GM23338 (cell line): Measurements from ENCODE around the gene TMEM245. TPM values are rescaled to one million over a fixed set of nuclear protein-coding genes. Genes with fewer than 3 reads are reported as not detected.

Experiments used
- ATAC-seq: fragments of 200-7000 bp; cut with Tn5 transposase; 3 replicates; pipeline ENCODE4 v1.9.1; 2020
- DNase-seq: peaks from one replicate; pipeline ENCODE4 v3.0.0-alpha.2; 2015; ENCODE audit warnings: low spot score
- H2AFZ ChIP-seq: fragments of 200-600 bp; sonication (generic); 2 replicates; pipeline ENCODE4 v1.8.0; 2016; ENCODE audit warnings: antibody characterized with exemption, mild to moderate bottlenecking, moderate library complexity
- H3F3A ChIP-seq: fragments of 200-600 bp; sonication (generic); replicated peaks from 2 replicates; pipeline ENCODE4 v1.8.0; 2017; ENCODE audit warnings: antibody characterized with exemption, mixed run types, low read depth
- H3K27ac ChIP-seq: fragments of 200-600 bp; sonication (generic); 2 replicates; pipeline ENCODE4 v1.6.1; 2016; ENCODE audit warnings: low read depth
- H3K27me3 ChIP-seq: fragments of 200-600 bp; sonication (generic); 2 replicates; pipeline ENCODE4 v1.8.0; 2016; ENCODE audit warnings: mild to moderate bottlenecking, mixed run types, moderate library complexity; ENCODE audit not compliant: insufficient read depth
- H3K36me3 ChIP-seq: fragments of 200-600 bp; sonication (generic); 2 replicates; pipeline ENCODE4 v1.8.0; 2016; ENCODE audit warnings: mild to moderate bottlenecking; ENCODE audit not compliant: insufficient read depth
- H3K4me1 ChIP-seq: fragments of 200-600 bp; sonication (generic); 2 replicates; pipeline ENCODE4 v1.8.0; 2016; ENCODE audit warnings: mild to moderate bottlenecking, moderate library complexity; ENCODE audit not compliant: insufficient read depth
- H3K4me2 ChIP-seq: fragments of 200-600 bp; sonication (generic); 2 replicates; pipeline ENCODE4 v1.7.1; 2017; ENCODE audit warnings: mixed run types
- H3K4me3 ChIP-seq: fragments of 200-600 bp; sonication (generic); 2 replicates; pipeline ENCODE4 v1.6.1; 2016; ENCODE audit warnings: mixed run types
- H3K79me2 ChIP-seq: fragments of 200-600 bp; sonication (generic); replicated peaks from 2 replicates; pipeline ENCODE4 v1.8.0; 2017; ENCODE audit warnings: mild to moderate bottlenecking; ENCODE audit not compliant: insufficient read depth
- H3K9me2 ChIP-seq: fragments of 200-600 bp; sonication (generic); 2 replicates; pipeline ENCODE4 v1.8.0; 2017; ENCODE audit not compliant: insufficient read depth
- H4K20me1 ChIP-seq: fragments of 200-600 bp; sonication (generic); replicated peaks from 2 replicates; pipeline ENCODE4 v1.8.0; 2017; ENCODE audit warnings: mild to moderate bottlenecking; ENCODE audit not compliant: insufficient read depth
- H3K27ac Mint-ChIP-seq: 2 replicates; pipeline ENCODE4 v1.8.0; 2020; ENCODE audit warnings: inconsistent platforms, mild to moderate bottlenecking, moderate library complexity, mixed read lengths
- H3K27me3 Mint-ChIP-seq: 3 replicates; pipeline ENCODE4 v1.8.0; 2022; ENCODE audit warnings: low read depth, mild to moderate bottlenecking, moderate library complexity, mixed read lengths, inconsistent platforms; ENCODE audit not compliant: insufficient read depth, poor library complexity
- H3K36me3 Mint-ChIP-seq: 3 replicates; pipeline ENCODE4 v1.8.0; 2021; ENCODE audit warnings: low read depth, mild to moderate bottlenecking, inconsistent platforms, moderate library complexity, mixed read lengths
- H3K4me1 Mint-ChIP-seq: 3 replicates; pipeline ENCODE4 v1.8.0; 2020; ENCODE audit warnings: mild to moderate bottlenecking, inconsistent platforms, mixed read lengths
- H3K4me3 Mint-ChIP-seq: 3 replicates; pipeline ENCODE4 v1.8.0; 2021; ENCODE audit warnings: moderate library complexity, mild to moderate bottlenecking, inconsistent platforms, mixed read lengths
- H3K9me3 Mint-ChIP-seq: 3 replicates; pipeline ENCODE4 v1.8.0; 2020; ENCODE audit warnings: moderate library complexity, mild to moderate bottlenecking, inconsistent platforms, mixed read lengths
- CREB1 ChIP-seq: fragments of 250-450 bp; sonication (Bioruptor Pico); IDR thresholded peaks from 2 replicates; pipeline ENCODE4 v1.5.0; 2020; ENCODE audit warnings: low read depth, mild to moderate bottlenecking, moderate library complexity
- EZH2 ChIP-seq: fragments of 200-600 bp; sonication (generic); IDR thresholded peaks from one replicate; pipeline ENCODE4 v1.8.0; 2017; ENCODE audit warnings: antibody characterized with exemption, mild to moderate bottlenecking, low read depth; ENCODE audit not compliant: unreplicated experiment
- EZH2phosphoT487 ChIP-seq: fragments of 200-600 bp; sonication (generic); IDR thresholded peaks from one replicate; pipeline ENCODE4 v1.8.1; 2018; ENCODE audit warnings: antibody characterized with exemption; ENCODE audit not compliant: unreplicated experiment
- JUNB ChIP-seq: IDR thresholded peaks from one replicate; pipeline ENCODE4 v1.6.1; 2016; ENCODE audit warnings: antibody characterized with exemption; ENCODE audit not compliant: unreplicated experiment
- NANOG ChIP-seq: IDR thresholded peaks from 2 replicates; pipeline ENCODE4 v1.6.1; 2016; ENCODE audit warnings: antibody characterized with exemption, borderline replicate concordance
- POLR2AphosphoS5 ChIP-seq: IDR thresholded peaks from 2 replicates; pipeline ENCODE4 v1.6.1; 2016; ENCODE audit warnings: antibody characterized with exemption, low read depth
- STAT1 ChIP-seq: IDR thresholded peaks from one replicate; pipeline ENCODE4 v1.6.1; 2016; ENCODE audit warnings: antibody characterized with exemption; ENCODE audit not compliant: unreplicated experiment
- ZNF114 ChIP-seq: fragments of 250-450 bp; sonication (Bioruptor Pico); IDR thresholded peaks from 2 replicates; pipeline ENCODE4 v1.5.0; 2020; ENCODE audit warnings: mild to moderate bottlenecking, moderate library complexity
- ZNF331 ChIP-seq: fragments of 250-450 bp; sonication (Bioruptor Pico); IDR thresholded peaks from 2 replicates; pipeline ENCODE4 v1.5.0; 2020; ENCODE audit warnings: low read depth, mild to moderate bottlenecking, moderate library complexity
- polyA plus RNA-seq: library from polyadenylated mRNA; unstranded; fragments of >200 nt; fragmentation: Nextera tagmentation; extraction: Ambion mirVana; gene quantifications from 2 replicates; pipeline ENCODE4 v1.2.1, GENCODE V29; 2016
- total RNA-seq: library from RNA; depleted of rRNA; stranded (reverse); fragments of >200 nt; shearing (Covaris generic); gene quantifications from 2 replicates; pipeline ENCODE4 v1.2.3, GENCODE V29; 2014
- TF ChIP-seq, protein P1 (sequence below): fragments of 250-450 bp; sonication (Bioruptor Pico); IDR thresholded peaks from 2 replicates; pipeline ENCODE4 v1.5.0; 2020; ENCODE audit warnings: mild to moderate bottlenecking, moderate library complexity
- TF ChIP-seq, protein P2 (sequence below): IDR thresholded peaks from 2 replicates; pipeline ENCODE4 v1.6.1; 2016; ENCODE audit warnings: antibody characterized with exemption
- TF ChIP-seq, protein P3 (sequence below), 2 experiments: fragments of 200-600 bp in 1 of 2; sonication (generic) in 1 of 2; conservative IDR thresholded peaks; 2 replicates each; pipeline versions ENCODE4 v1.5.1 to v1.6.1; 2016 to 2017; ENCODE audit warnings: antibody characterized with exemption in 2 of 2, low read depth in 2 of 2, mild to moderate bottlenecking in 2 of 2, moderate library complexity in 1 of 2

Gene TMEM245
- total and polyA plus RNA-seq, 2 experiments from 2014 or later: 17.3 to 64.1 TPM

GRCh38 chr9:108991479-108991878 lies 128.3 kb downstream of the TMEM245 start (continued):
- TF ChIP-seq, protein P1, sequence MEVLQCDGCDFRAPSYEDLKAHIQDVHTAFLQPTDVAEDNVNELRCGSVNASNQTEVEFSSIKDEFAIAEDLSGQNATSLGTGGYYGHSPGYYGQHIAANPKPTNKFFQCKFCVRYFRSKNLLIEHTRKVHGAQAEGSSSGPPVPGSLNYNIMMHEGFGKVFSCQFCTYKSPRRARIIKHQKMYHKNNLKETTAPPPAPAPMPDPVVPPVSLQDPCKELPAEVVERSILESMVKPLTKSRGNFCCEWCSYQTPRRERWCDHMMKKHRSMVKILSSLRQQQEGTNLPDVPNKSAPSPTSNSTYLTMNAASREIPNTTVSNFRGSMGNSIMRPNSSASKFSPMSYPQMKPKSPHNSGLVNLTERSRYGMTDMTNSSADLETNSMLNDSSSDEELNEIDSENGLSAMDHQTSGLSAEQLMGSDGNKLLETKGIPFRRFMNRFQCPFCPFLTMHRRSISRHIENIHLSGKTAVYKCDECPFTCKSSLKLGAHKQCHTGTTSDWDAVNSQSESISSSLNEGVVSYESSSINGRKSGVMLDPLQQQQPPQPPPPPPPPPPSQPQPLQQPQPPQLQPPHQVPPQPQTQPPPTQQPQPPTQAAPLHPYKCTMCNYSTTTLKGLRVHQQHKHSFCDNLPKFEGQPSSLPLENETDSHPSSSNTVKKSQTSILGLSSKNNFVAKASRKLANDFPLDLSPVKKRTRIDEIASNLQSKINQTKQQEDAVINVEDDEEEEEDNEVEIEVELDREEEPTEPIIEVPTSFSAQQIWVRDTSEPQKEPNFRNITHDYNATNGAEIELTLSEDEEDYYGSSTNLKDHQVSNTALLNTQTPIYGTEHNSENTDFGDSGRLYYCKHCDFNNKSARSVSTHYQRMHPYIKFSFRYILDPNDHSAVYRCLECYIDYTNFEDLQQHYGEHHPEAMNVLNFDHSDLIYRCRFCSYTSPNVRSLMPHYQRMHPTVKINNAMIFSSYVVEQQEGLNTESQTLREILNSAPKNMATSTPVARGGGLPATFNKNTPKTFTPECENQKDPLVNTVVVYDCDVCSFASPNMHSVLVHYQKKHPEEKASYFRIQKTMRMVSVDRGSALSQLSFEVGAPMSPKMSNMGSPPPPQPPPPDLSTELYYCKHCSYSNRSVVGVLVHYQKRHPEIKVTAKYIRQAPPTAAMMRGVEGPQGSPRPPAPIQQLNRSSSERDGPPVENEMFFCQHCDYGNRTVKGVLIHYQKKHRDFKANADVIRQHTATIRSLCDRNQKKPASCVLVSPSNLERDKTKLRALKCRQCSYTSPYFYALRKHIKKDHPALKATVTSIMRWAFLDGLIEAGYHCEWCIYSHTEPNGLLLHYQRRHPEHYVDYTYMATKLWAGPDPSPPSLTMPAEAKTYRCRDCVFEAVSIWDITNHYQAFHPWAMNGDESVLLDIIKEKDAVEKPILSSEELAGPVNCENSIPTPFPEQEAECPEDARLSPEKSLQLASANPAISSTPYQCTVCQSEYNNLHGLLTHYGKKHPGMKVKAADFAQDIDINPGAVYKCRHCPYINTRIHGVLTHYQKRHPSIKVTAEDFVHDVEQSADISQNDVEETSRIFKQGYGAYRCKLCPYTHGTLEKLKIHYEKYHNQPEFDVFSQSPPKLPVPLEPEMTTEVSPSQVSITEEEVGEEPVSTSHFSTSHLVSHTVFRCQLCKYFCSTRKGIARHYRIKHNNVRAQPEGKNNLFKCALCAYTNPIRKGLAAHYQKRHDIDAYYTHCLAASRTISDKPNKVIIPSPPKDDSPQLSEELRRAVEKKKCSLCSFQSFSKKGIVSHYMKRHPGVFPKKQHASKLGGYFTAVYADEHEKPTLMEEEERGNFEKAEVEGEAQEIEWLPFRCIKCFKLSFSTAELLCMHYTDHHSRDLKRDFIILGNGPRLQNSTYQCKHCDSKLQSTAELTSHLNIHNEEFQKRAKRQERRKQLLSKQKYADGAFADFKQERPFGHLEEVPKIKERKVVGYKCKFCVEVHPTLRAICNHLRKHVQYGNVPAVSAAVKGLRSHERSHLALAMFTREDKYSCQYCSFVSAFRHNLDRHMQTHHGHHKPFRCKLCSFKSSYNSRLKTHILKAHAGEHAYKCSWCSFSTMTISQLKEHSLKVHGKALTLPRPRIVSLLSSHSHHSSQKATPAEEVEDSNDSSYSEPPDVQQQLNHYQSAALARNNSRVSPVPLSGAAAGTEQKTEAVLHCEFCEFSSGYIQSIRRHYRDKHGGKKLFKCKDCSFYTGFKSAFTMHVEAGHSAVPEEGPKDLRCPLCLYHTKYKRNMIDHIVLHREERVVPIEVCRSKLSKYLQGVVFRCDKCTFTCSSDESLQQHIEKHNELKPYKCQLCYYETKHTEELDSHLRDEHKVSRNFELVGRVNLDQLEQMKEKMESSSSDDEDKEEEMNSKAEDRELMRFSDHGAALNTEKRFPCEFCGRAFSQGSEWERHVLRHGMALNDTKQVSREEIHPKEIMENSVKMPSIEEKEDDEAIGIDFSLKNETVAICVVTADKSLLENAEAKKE (CRISPR knock-in tag): no peak
- TF ChIP-seq POLR2AphosphoS5 (no peak), ZNF114 (CRISPR knock-in tag) (no peak)
- TF ChIP-seq, protein P2, sequence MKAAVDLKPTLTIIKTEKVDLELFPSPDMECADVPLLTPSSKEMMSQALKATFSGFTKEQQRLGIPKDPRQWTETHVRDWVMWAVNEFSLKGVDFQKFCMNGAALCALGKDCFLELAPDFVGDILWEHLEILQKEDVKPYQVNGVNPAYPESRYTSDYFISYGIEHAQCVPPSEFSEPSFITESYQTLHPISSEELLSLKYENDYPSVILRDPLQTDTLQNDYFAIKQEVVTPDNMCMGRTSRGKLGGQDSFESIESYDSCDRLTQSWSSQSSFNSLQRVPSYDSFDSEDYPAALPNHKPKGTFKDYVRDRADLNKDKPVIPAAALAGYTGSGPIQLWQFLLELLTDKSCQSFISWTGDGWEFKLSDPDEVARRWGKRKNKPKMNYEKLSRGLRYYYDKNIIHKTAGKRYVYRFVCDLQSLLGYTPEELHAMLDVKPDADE: no peak

- H3K4me1 ChIP-seq: no peaks in the 10 kb centered on the region
- H3K4me3 Mint-ChIP-seq: no peak overlapping the region
- ATAC-seq: no peak
- no peak overlapping the region for H3K27ac Mint-ChIP-seq
- DNase-seq: no peak
- peaks cover 6% of the 10 kb centered on the region; the same call in 1 of the 2 replicates for H3K36me3 ChIP-seq
- no peak overlapping the region for H3K4me3 ChIP-seq
- H3K4me2 ChIP-seq: no peak overlapping the region
- H2AFZ ChIP-seq: no peak overlapping the region
- no peak overlapping the region for H3K27ac ChIP-seq
- peaks cover 18% of the 10 kb centered on the region for H3K36me3 Mint-ChIP-seq
- no peaks in the 10 kb centered on the region for H3K79me2 ChIP-seq
- H3K4me1 Mint-ChIP-seq: no peaks in the 10 kb centered on the region
- H3K9me3 Mint-ChIP-seq: no peaks in the 10 kb centered on the region
- H3K27me3 ChIP-seq: no peaks in the 10 kb centered on the region
- peaks cover 6% of the 10 kb centered on the region; the same call in 1 of the 2 replicates for H4K20me1 ChIP-seq
- H3K27me3 Mint-ChIP-seq: no peaks in the 10 kb centered on the region
- H3K9me2 ChIP-seq: no peaks in the 10 kb centered on the region
- H3F3A ChIP-seq: no peaks in the 10 kb centered on the region
- TF ChIP-seq STAT1 (no peak), JUNB (no peak), ZNF331 (no peak), CREB1 (CRISPR knock-in tag) (no peak), ZNF114 (CRISPR knock-in tag) (no peak), EZH2 (no peak), EZH2phosphoT487 (no peak), POLR2AphosphoS5 (no peak), NANOG (no peak)
- TF ChIP-seq, protein P2: no peak
- TF ChIP-seq, protein P3, sequence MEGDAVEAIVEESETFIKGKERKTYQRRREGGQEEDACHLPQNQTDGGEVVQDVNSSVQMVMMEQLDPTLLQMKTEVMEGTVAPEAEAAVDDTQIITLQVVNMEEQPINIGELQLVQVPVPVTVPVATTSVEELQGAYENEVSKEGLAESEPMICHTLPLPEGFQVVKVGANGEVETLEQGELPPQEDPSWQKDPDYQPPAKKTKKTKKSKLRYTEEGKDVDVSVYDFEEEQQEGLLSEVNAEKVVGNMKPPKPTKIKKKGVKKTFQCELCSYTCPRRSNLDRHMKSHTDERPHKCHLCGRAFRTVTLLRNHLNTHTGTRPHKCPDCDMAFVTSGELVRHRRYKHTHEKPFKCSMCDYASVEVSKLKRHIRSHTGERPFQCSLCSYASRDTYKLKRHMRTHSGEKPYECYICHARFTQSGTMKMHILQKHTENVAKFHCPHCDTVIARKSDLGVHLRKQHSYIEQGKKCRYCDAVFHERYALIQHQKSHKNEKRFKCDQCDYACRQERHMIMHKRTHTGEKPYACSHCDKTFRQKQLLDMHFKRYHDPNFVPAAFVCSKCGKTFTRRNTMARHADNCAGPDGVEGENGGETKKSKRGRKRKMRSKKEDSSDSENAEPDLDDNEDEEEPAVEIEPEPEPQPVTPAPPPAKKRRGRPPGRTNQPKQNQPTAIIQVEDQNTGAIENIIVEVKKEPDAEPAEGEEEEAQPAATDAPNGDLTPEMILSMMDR (conservative IDR thresholded peaks at IDR 0.05; ENCODE audit: low read depth in 2 of 2): no peak
These were observed 135.9 kb downstream of the TMEM245 start for GRCh38 chr9:108983885-108984284.
